Measurements from ENCODE around the gene TRPM3. TPM values are rescaled to one million over a fixed set of nuclear protein-coding genes. Genes with fewer than 3 reads are reported as not detected.

Gene TRPM3
- total RNA-seq, 1 experiment from 2014 or later = not detected

DNA sequence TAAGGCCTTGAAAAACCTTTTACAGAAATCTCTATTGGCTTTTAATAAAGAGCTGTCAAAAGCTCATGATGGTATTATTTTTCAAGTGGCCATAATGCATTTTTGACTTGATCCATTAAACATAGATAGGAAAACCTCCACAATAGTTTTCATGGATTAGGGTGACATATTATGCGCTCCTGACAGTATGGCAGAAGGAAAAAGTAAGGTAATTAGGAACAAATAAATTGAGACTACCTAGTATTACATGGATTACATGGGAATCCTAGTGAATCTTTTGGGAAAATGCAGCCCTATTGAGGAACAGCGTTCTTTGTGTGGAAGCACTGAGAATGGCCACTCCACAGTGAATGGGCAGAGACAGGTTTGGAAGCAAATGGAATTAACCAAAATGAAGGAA lies 171.2 kb downstream of the TRPM3 start:
- in situ Hi-C loops (cut with HindIII; ENCODE audit: low pct_unique_long_range_greater_than_20kb, low sequenced_read_pairs) = no loop called here
- Histone ChIP-seq H3K27ac (ENCODE audit: low read length) (no peak overlapping the region), H3K36me3 (ENCODE audit: control insufficient read depth, insufficient read depth, low read length) (no peaks in the 10 kb centered on the region), H3K9me3 (ENCODE audit: control insufficient read depth, insufficient read depth, low read depth, low read length) (no peaks in the 10 kb centered on the region), H3K4me1 (ENCODE audit: control insufficient read depth, insufficient read depth, low read length) (no peaks in the 10 kb centered on the region), H3K27me3 (ENCODE audit: control insufficient read depth, insufficient read depth, low read length) (no peaks in the 10 kb centered on the region), H3K4me3 (ENCODE audit: low read depth in 2 of 2, low read length in 2 of 2) (no peak overlapping the region)
- ATAC-seq = no peak
- intact Hi-C loops (cut with micrococcal nuclease; ENCODE audit: unreplicated experiment) = no loop called here
- CTCF ChIA-PET = no interaction called here
- TF ChIP-seq POLR2AphosphoS5 (IDR thresholded peaks at IDR 0.05; ENCODE audit: low read depth, low read length) (no peak), SIN3A (IDR thresholded peaks at IDR 0.05; ENCODE audit: borderline replicate concordance, insufficient read depth, low read depth, low read length) (no peak), TCF7L2 (IDR thresholded peaks at IDR 0.05; ENCODE audit: low read depth, low read length) (no peak)
- POLR2A ChIA-PET = no interaction called here
- DNase-seq (ENCODE audit: low read depth, low spot score) = no peak
- BruUV-seq (replicated peaks) = no TSS peak

DNA sequence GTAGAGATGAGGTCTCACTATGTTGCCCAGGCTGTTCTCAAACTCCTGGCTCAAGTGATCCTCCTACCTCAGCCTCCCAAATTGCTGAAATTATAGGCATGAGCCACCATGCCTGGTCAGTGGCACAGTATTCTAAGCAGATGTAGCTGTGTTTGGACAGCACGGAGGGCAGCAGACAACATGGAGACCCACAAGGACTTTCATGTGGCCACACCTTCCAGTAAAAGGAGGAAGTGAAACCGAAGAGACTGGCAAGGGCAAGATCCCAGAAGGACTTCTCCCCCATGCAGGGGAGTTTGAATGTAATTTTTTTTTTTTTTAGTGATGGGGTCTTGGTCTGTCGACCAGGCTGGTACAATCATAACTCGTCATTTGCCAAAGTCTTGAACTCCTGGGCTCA lies 172.2 kb downstream of the TRPM3 start:
- no TSS peak for BruUV-seq (replicated peaks)
- H3K4me1 ChIP-seq (ENCODE audit: control insufficient read depth, insufficient read depth, low read length) = no peaks in the 10 kb centered on the region
- H3K9me3 ChIP-seq (ENCODE audit: control insufficient read depth, insufficient read depth, low read depth, low read length) = no peaks in the 10 kb centered on the region
- ChIA-PET CTCF (no interaction called here), POLR2A (no interaction called here)
- in situ Hi-C loops (cut with HindIII; ENCODE audit: low pct_unique_long_range_greater_than_20kb, low sequenced_read_pairs) = no loop called here
- no peak overlapping the region for H3K4me3 ChIP-seq (ENCODE audit: low read depth in 2 of 2, low read length in 2 of 2)
- no peak for ATAC-seq
- TF ChIP-seq SIN3A (IDR thresholded peaks at IDR 0.05; ENCODE audit: borderline replicate concordance, insufficient read depth, low read depth, low read length) (no peak), POLR2AphosphoS5 (IDR thresholded peaks at IDR 0.05; ENCODE audit: low read depth, low read length) (no peak), TCF7L2 (IDR thresholded peaks at IDR 0.05; ENCODE audit: low read depth, low read length) (no peak)
- TF ChIP-seq, protein P1, sequence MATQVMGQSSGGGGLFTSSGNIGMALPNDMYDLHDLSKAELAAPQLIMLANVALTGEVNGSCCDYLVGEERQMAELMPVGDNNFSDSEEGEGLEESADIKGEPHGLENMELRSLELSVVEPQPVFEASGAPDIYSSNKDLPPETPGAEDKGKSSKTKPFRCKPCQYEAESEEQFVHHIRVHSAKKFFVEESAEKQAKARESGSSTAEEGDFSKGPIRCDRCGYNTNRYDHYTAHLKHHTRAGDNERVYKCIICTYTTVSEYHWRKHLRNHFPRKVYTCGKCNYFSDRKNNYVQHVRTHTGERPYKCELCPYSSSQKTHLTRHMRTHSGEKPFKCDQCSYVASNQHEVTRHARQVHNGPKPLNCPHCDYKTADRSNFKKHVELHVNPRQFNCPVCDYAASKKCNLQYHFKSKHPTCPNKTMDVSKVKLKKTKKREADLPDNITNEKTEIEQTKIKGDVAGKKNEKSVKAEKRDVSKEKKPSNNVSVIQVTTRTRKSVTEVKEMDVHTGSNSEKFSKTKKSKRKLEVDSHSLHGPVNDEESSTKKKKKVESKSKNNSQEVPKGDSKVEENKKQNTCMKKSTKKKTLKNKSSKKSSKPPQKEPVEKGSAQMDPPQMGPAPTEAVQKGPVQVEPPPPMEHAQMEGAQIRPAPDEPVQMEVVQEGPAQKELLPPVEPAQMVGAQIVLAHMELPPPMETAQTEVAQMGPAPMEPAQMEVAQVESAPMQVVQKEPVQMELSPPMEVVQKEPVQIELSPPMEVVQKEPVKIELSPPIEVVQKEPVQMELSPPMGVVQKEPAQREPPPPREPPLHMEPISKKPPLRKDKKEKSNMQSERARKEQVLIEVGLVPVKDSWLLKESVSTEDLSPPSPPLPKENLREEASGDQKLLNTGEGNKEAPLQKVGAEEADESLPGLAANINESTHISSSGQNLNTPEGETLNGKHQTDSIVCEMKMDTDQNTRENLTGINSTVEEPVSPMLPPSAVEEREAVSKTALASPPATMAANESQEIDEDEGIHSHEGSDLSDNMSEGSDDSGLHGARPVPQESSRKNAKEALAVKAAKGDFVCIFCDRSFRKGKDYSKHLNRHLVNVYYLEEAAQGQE (IDR thresholded peaks at IDR 0.05; ENCODE audit: insufficient read depth in 1 of 2, low read depth in 2 of 2, low read length in 1 of 2) = no peak
- TF ChIP-seq, protein P2, sequence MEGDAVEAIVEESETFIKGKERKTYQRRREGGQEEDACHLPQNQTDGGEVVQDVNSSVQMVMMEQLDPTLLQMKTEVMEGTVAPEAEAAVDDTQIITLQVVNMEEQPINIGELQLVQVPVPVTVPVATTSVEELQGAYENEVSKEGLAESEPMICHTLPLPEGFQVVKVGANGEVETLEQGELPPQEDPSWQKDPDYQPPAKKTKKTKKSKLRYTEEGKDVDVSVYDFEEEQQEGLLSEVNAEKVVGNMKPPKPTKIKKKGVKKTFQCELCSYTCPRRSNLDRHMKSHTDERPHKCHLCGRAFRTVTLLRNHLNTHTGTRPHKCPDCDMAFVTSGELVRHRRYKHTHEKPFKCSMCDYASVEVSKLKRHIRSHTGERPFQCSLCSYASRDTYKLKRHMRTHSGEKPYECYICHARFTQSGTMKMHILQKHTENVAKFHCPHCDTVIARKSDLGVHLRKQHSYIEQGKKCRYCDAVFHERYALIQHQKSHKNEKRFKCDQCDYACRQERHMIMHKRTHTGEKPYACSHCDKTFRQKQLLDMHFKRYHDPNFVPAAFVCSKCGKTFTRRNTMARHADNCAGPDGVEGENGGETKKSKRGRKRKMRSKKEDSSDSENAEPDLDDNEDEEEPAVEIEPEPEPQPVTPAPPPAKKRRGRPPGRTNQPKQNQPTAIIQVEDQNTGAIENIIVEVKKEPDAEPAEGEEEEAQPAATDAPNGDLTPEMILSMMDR (IDR thresholded peaks at IDR 0.05) = no peak
- H3K27me3 ChIP-seq (ENCODE audit: control insufficient read depth, insufficient read depth, low read length) = no peaks in the 10 kb centered on the region
- intact Hi-C loops (cut with micrococcal nuclease; ENCODE audit: unreplicated experiment) = no loop called here
- DNase-seq (ENCODE audit: low read depth, low spot score) = no peak
- H3K36me3 ChIP-seq (ENCODE audit: control insufficient read depth, insufficient read depth, low read length) = no peaks in the 10 kb centered on the region
- no peak overlapping the region for H3K27ac ChIP-seq (ENCODE audit: low read length)

DNA sequence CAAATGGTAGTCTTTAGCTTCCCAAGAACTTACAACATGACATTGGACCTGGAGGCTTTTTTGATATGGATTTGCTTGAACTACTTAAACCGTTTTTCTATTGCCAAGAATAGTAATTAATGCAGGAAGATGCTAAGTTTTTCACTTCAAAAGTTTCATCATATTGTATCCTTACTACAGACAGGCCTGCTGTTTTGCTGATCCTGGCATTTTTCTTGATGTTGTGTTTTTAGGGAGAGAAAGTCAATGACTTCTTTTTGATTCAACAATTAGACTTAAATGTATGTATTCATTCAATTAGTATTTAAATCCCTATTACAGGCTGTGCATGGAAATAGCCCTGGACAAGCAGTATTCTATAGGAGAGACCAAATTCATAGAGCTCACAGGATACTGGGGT lies 172.7 kb downstream of the TRPM3 start:
- ChIA-PET POLR2A (no interaction called here), CTCF (no interaction called here)
- DNase-seq (ENCODE audit: low read depth, low spot score) (no peak), ATAC-seq (no peak)
- H3K4me1 ChIP-seq (ENCODE audit: control insufficient read depth, insufficient read depth, low read length) = no peaks in the 10 kb centered on the region
- TF ChIP-seq TCF7L2 (IDR thresholded peaks at IDR 0.05; ENCODE audit: low read depth, low read length) = no peak
- TF ChIP-seq, protein P2 (IDR thresholded peaks at IDR 0.05) = no peak
- no peak for TF ChIP-seq SIN3A (IDR thresholded peaks at IDR 0.05; ENCODE audit: borderline replicate concordance, insufficient read depth, low read depth, low read length)
- TF ChIP-seq, protein P1 (IDR thresholded peaks at IDR 0.05; ENCODE audit: insufficient read depth in 1 of 2, low read depth in 2 of 2, low read length in 1 of 2) = no peak
- no peak for TF ChIP-seq POLR2AphosphoS5 (IDR thresholded peaks at IDR 0.05; ENCODE audit: low read depth, low read length)
- no TSS peak for BruUV-seq (replicated peaks)
- no peak overlapping the region for H3K27ac ChIP-seq (ENCODE audit: low read length)
- no peaks in the 10 kb centered on the region for H3K36me3 ChIP-seq (ENCODE audit: control insufficient read depth, insufficient read depth, low read length)
- H3K27me3 ChIP-seq (ENCODE audit: control insufficient read depth, insufficient read depth, low read length) = no peaks in the 10 kb centered on the region
- in situ Hi-C loops (cut with HindIII; ENCODE audit: low pct_unique_long_range_greater_than_20kb, low sequenced_read_pairs) (no loop called here), intact Hi-C loops (cut with micrococcal nuclease; ENCODE audit: unreplicated experiment) (no loop called here)
- H3K4me3 ChIP-seq (ENCODE audit: low read depth in 2 of 2, low read length in 2 of 2) = no peak overlapping the region
- H3K9me3 ChIP-seq (ENCODE audit: control insufficient read depth, insufficient read depth, low read depth, low read length) = no peaks in the 10 kb centered on the region

Data from Panc1 (cell line).